DOHH2 (cell line): Measurements from ENCODE around the gene PARVB.

Experiments used
- H3F3A ChIP-seq: fragments of 200-600 bp; sonication (generic), shearing (Covaris generic); 2 replicates; pipeline ENCODE4 v1.6.0; 2016; ENCODE audit warnings: antibody characterized with exemption, mild to moderate bottlenecking; ENCODE audit not compliant: control insufficient read depth, insufficient read depth
- H3K27ac ChIP-seq: fragments of 200-600 bp; sonication (generic); 2 replicates; pipeline ENCODE4 v1.5.1; 2014; ENCODE audit warnings: low read depth, mild to moderate bottlenecking, low read length, moderate library complexity
- H3K27me3 ChIP-seq: fragments of 200-600 bp; sonication (generic); 2 replicates; pipeline ENCODE4 v1.6.1; 2014; ENCODE audit warnings: mild to moderate bottlenecking, low read length, mixed read lengths; ENCODE audit not compliant: control insufficient read depth
- H3K36me3 ChIP-seq: fragments of 200-600 bp; sonication (generic); 2 replicates; pipeline ENCODE4 v1.6.1; 2014; ENCODE audit warnings: mild to moderate bottlenecking, low read length, moderate library complexity, mixed read lengths; ENCODE audit not compliant: control insufficient read depth
- H3K4me1 ChIP-seq: fragments of 200-600 bp; sonication (generic); 2 replicates; pipeline ENCODE4 v1.6.1; 2014; ENCODE audit warnings: mild to moderate bottlenecking, low read length, mixed read lengths; ENCODE audit not compliant: control insufficient read depth
- H3K4me2 ChIP-seq: fragments of 200-600 bp; sonication (generic); 2 replicates; pipeline ENCODE4 v1.6.0; 2014; ENCODE audit warnings: mild to moderate bottlenecking, low read length, moderate library complexity
- H3K4me3 ChIP-seq: fragments of 200-600 bp; sonication (generic); 2 replicates; pipeline ENCODE4 v1.5.1; 2014; ENCODE audit warnings: mild to moderate bottlenecking, low read length, mixed read lengths
- H3K79me2 ChIP-seq: fragments of 200-600 bp; sonication (generic); 2 replicates; pipeline ENCODE4 v1.6.1; 2014; ENCODE audit warnings: mild to moderate bottlenecking, low read length, mixed read lengths; ENCODE audit not compliant: control insufficient read depth
- H3K9me2 ChIP-seq: fragments of 200-600 bp; sonication (generic); replicated peaks from 2 replicates; pipeline ENCODE4 v1.6.1; 2014; ENCODE audit warnings: mild to moderate bottlenecking, low read length, mixed read lengths; ENCODE audit not compliant: control insufficient read depth
- H3K9me3 ChIP-seq: fragments of 200-600 bp; sonication (generic); 2 replicates; pipeline ENCODE4 v1.6.1; 2014; ENCODE audit warnings: antibody characterized with exemption, low read length, mixed read lengths; ENCODE audit not compliant: control insufficient read depth, insufficient read depth
- H4K20me1 ChIP-seq: fragments of 200-600 bp; sonication (generic); 2 replicates; pipeline ENCODE4 v1.6.0; 2014; ENCODE audit warnings: low read depth, mild to moderate bottlenecking, antibody characterized with exemption, low read length, moderate library complexity; ENCODE audit not compliant: control insufficient read depth, insufficient read depth
- EZH2phosphoT487 ChIP-seq: fragments of 200-600 bp; sonication (generic); IDR thresholded peaks from 2 replicates; pipeline ENCODE4 v1.6.1; 2017; ENCODE audit warnings: borderline replicate concordance, mild to moderate bottlenecking, antibody characterized with exemption, low read length, moderate library complexity, mixed read lengths
- TF ChIP-seq, protein P1 (sequence below): fragments of 200-600 bp; sonication (generic); IDR thresholded peaks from one replicate; pipeline ENCODE4 v1.5.1; 2014; ENCODE audit warnings: antibody characterized with exemption, mild to moderate bottlenecking, low read depth, low read length; ENCODE audit not compliant: poor library complexity, severe bottlenecking

The PARVB gene

DNA sequence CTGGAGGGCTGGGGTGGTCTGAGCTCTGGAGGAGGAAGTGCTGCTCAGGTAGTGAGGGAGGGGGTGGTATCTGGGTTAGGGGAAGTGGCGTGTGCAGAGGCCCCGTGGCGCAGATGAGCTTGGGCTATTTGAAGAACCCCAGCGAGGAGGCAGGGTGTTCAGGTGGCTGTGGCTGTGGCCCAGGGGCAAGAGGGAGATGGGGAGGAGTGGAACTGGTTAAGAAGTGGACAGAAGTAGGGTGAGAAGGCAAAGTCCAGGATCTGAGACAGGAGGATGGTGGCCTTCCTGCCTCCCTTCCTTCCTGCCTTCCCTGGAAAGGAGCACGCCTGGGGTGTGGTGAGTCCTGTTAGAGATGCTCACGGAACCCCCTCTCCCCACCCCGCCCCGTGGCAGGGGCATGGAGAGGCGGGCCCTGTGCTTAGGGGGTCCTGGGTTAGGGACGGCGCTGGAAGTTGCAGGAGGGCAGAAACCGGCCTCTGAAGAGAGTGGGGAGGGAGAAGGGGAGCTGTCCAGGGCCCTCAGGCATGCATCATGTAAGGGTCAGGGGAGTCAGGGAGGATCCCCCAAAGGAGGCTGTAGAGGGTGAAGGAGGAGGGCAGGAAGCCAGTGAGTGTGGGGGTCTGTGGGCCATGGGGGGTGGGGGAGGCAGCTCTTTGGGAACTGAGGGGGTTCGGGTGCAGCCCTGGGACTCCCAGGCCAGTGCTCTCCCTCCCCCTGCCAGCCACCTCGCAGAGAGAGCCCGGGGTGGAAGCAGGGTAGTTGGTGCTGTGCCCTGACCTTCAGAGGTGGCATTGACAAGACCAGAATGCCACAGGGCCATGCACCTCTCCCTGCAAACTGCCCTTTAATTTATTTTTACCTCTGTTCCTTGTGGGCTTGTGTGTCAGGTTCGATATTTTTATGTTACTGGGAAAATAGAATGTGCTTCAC is 92.9 kb downstream of the PARVB start:
- H3K4me1 ChIP-seq, result no peaks in the 10 kb centered on the region
- no peaks in the 10 kb centered on the region for H3K9me3 ChIP-seq
- H3K9me2 ChIP-seq, result no peaks in the 10 kb centered on the region
- H3K27ac ChIP-seq, result no peak overlapping the region
- no peaks in the 10 kb centered on the region for H3F3A ChIP-seq
- H3K4me3 ChIP-seq, result no peak overlapping the region
- TF ChIP-seq, protein P1, sequence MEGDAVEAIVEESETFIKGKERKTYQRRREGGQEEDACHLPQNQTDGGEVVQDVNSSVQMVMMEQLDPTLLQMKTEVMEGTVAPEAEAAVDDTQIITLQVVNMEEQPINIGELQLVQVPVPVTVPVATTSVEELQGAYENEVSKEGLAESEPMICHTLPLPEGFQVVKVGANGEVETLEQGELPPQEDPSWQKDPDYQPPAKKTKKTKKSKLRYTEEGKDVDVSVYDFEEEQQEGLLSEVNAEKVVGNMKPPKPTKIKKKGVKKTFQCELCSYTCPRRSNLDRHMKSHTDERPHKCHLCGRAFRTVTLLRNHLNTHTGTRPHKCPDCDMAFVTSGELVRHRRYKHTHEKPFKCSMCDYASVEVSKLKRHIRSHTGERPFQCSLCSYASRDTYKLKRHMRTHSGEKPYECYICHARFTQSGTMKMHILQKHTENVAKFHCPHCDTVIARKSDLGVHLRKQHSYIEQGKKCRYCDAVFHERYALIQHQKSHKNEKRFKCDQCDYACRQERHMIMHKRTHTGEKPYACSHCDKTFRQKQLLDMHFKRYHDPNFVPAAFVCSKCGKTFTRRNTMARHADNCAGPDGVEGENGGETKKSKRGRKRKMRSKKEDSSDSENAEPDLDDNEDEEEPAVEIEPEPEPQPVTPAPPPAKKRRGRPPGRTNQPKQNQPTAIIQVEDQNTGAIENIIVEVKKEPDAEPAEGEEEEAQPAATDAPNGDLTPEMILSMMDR, result no peak
- no peak for TF ChIP-seq EZH2phosphoT487
- no peaks in the 10 kb centered on the region for H3K27me3 ChIP-seq
- no peak overlapping the region for H3K4me2 ChIP-seq
- H3K79me2 ChIP-seq, result no peaks in the 10 kb centered on the region
- no peaks in the 10 kb centered on the region for H3K36me3 ChIP-seq
- H4K20me1 ChIP-seq, result no peaks in the 10 kb centered on the region

DNA sequence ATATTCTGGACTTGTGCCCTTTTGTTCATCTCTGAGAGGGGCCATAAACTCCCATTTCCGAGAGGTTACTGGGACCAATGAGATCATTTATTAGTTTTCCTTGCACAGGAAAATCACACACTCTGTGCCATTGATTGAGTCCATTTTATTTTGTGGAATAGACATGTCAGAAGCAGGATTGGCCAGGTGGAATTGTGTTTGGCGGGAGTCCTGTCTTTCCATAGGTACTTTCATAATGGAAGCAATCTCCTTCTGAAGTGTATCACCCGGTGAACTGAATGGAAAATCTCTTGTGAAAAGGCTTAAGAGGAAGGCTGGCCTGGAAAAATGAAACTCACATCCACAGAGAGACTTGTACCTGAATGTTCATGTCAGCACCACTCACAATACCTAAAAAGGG is 93.6 kb downstream of the PARVB start:
- Histone ChIP-seq H3K27ac (no peak overlapping the region), H3K9me3 (no peaks in the 10 kb centered on the region), H3K4me3 (no peak overlapping the region), H4K20me1 (no peaks in the 10 kb centered on the region), H3K4me1 (no peaks in the 10 kb centered on the region), H3K4me2 (no peak overlapping the region), H3K36me3 (no peaks in the 10 kb centered on the region), H3K9me2 (no peaks in the 10 kb centered on the region), H3K79me2 (no peaks in the 10 kb centered on the region), H3K27me3 (no peaks in the 10 kb centered on the region), H3F3A (no peaks in the 10 kb centered on the region)
- no peak for TF ChIP-seq EZH2phosphoT487
- TF ChIP-seq, protein P1, result no peak

DNA sequence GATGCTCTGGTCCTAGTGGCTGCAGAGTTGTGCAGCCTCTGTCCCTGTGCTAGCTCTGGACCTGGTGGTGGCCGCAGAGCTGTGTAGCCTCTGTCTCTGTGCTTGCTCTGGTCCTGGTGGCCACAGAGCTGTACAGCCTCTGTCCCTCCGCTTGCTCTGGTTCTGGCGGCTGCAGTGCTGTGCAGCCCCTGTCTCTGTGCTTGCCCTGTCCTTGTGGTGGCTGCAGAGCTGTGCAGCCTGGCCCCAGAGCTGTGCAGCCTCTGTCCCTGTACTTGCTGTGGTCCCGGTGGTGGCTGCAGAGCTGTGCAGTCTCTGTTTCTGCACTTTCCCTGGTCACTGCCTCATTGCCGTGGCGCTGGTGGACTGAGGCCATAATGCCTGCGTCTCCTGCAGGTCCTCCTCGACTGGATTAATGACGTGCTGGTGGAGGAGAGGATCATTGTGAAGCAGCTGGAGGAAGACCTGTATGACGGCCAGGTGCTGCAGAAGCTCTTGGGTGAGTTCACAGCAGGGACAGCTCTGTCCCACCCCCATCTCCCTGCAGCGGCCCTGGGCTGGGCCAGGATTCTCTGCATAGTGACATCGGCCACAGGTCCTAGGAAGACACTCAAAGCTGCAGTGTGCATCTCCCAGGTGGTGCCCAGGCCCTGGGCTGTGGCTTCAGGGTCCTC is 94.7 kb downstream of the PARVB start:
- Histone ChIP-seq H3K27ac (no peak overlapping the region), H3K36me3 (no peaks in the 10 kb centered on the region)
- TF ChIP-seq, protein P1, result no peak
- no peak for TF ChIP-seq EZH2phosphoT487

More for the DNA sequence above, 94.7 kb downstream of the PARVB start:
- H3K4me3 ChIP-seq, result no peak overlapping the region
- H4K20me1 ChIP-seq, result no peaks in the 10 kb centered on the region
- no peaks in the 10 kb centered on the region for H3K9me3 ChIP-seq
- H3K4me1 ChIP-seq, result no peaks in the 10 kb centered on the region
- no peaks in the 10 kb centered on the region for H3K79me2 ChIP-seq
- H3K4me2 ChIP-seq, result no peak overlapping the region
- H3K27me3 ChIP-seq, result no peaks in the 10 kb centered on the region
- H3K9me2 ChIP-seq, result no peaks in the 10 kb centered on the region
- H3F3A ChIP-seq, result no peaks in the 10 kb centered on the region
